Mesenteric fat pad (tissue), 1 donor: Measurements from ENCODE around the gene SLC2A10. TPM values are rescaled to one million over a fixed set of nuclear protein-coding genes. Genes with fewer than 3 reads are reported as not detected.
A peak's percentile ranks its signal among the peaks of the same experiment; 100 is the strongest.

Experiments used
- DNase-seq: peaks from one replicate; pipeline ENCODE4 v3.0.0-alpha.2; 2020; ENCODE audit warnings: low spot score
- total RNA-seq: library from RNA; stranded (reverse); fragmentation: NEBNext Ultra II Directional; extraction: Animal tissue kit (Norgen Biotek cat#: 25700); gene quantifications from one replicate; pipeline ENCODE4 v1.2.1, GENCODE V29; 2021
- donor health status: DM: yes; HTN: yes; CAD: no.

SLC2A10 gene
- total RNA-seq, 1 donor from 2014 or later: 13.1 TPM

- no peak for DNase-seq
Measured at GRCh38 chr20:46681032-46681854, 28.2 kb upstream of the SLC2A10 start.

DNA sequence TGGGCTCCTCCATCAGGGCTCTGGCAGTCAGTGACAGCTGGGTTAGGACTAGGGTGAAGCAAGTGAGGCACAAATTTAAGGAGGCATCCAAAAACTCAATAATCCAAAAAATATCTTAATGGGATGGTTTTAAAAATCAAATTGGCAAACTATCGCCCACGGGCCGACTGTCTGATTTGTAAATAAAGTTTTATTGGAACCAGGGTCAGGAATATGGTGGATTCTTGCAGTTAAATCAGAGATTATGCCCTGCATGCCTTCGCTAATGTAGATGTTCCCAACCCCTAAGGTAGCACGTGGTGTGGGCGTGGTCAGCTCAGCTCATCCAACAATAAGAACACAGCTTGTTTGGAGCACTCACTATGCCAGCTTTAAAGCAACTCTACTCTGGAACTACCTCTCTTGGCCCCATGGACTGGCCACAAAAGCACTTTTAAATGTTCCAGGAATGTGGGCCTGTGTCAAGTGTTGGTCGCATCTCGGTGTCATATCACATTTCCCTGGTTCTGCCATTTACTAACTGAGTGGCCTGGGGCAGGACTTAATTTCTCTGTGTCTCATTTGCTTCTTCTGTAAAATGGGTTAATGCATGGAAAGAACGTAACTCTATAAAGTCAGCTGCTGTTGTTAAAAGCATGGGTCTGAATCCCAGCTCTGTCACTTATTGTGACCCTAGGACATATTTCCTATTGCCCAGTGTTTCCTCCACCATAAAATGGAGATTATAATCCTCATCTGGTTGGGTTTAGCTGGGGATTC, 27.2 kb upstream of the SLC2A10 start:
- DNase-seq: no peak

DNA sequence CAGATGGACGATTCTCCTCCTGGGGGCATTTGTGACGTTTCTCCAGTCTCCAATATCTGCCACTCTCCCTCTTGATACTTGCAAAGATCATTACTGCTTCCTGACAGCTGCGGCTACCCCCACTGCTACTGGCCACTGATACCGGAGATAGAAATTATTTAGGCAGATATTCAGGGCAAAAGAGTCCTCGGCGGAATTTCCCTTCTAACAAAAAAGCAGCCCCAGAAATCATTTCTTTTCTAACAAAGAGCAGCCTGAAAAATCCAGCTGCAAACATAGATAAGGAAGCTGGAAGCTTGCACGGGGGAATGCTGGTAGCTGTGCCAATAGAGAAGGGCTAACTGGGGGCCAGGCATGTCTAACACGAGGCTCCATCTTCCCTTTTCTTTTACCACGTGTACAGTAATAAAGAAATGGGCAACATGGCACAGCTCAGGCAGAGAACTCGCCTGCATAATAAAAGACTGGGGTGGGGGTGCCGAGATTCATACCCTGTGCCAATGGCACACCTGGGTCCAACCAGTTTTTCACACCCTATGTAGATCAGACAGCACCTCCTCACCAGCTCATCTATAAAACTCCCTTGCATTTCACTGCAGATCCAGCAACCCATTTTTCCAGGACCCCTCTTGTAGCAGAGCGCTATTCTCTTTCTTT, 26.3 kb upstream of the SLC2A10 start:
- no peak for DNase-seq

DNA sequence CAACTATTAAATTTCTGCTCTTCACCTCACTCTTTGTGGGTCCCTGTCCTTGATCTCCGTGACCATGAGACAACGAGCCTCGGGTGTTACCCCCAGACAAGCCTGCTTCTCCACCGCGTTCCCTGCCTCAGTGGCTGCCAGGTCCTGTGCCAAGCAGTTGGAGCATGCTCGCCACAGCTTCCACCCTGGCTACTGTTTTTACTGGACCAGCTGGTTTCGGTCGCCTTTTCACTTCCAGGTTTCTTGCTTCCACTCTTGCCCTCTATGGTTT, 25.8 kb upstream of the SLC2A10 start:
- no peak for DNase-seq

- DNase-seq: no peak
Measured at GRCh38 chr20:46683939-46684750, 25.3 kb upstream of the SLC2A10 start.

GRCh38 chr20:46688151-46689081, 21.0 kb upstream of the SLC2A10 start:
- no peak for DNase-seq

DNA sequence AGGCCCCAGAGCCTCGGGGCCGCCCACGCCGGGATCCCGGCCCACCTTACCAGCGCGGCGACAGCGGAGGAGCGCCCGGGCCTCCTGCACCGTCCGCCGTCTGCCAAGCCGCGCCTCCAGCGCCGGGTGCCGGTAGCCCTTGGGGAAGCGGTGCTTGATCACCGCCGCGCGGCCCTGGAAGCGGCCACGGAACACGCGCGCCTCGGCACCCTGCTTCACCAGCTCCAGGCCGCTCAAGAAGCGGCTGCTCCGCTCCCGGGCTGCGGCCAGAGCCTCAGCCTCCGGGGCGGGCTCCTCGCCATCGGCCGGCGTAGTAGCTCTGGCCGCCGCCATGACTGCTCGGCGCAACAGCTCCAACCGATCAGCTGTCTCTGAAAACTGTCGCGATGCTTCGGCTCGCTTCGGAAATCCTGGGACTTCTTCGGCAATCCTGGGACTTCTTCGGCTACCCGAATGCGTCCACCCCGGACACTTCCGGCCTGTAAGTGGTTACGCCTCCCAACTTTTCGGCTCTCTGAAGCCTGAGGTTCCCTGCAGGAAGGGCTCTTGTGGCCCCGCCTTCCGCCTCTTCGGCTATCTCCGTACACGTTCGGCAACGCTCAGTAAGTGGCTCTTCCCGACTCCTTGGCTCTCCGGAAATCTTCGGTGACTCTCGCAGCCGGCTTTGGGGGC, 20.2 kb upstream of the SLC2A10 start, which contains the start of gene TP53RK:
Gene TP53RK, minus strand, starts transcription at position 363 of the 672 bp plus-strand sequence. Its CDS starts 30 bp downstream, at position 333.
- peak; percentile 97 for DNase-seq

DNA sequence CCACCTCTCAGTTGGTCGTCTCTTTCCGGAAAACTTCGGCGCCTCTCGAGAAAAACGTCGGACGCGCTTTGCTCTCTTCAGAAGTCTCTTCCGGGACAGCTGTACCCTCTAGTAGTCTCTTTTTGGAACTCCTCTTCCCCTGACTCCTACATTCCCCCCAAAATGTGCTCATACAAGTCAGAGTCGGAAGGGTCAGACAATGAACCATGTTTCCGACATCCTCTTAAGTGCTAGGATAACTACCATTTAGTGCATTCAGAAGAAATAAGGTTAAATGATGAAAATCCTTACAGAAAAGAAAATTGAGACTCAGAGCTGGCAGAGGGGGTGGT, 19.7 kb upstream of the SLC2A10 start:
- DNase-seq: no peak

- no peak for DNase-seq
Measured at GRCh38 chr20:46690219-46691106, 19.0 kb upstream of the SLC2A10 start.

DNA sequence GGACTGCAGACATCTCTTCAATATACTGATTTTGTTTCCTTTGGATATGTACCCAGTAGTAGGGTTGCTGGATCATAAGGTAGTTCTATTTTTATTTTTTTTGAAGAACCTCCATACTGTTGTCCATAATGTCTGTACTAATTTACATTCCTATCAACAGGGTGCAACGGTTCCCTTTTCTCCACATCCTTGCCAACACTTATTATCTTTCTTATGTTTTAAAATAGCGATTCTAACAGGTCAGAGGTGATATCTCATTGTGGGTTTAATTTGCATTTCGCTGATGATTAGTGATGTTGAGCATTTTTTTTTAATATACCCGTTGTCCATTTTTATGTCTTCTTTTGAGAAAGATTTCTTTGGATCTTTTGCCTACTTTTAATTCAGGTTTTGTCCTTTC, 18.3 kb upstream of the SLC2A10 start:
- DNase-seq: no peak

DNA sequence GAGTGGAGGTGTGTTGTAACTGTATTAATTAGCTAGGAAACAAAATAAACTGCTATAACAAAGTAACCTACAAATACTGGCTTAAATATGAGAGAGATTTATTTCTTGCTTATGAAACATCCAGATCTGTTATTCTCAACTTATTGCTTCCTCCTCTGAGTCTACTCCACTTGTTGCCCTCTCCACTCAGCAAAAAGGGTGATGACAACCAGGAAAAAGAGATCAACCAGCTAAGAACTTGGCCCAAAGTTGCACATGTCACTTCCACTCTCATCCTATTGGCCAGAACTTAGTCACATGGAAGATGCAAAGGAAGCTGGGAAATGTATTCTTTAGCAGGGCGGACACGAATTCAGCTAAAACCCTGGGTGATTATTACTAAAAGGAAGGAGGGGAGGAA, 15.0 kb upstream of the SLC2A10 start:
- DNase-seq: no peak

DNA sequence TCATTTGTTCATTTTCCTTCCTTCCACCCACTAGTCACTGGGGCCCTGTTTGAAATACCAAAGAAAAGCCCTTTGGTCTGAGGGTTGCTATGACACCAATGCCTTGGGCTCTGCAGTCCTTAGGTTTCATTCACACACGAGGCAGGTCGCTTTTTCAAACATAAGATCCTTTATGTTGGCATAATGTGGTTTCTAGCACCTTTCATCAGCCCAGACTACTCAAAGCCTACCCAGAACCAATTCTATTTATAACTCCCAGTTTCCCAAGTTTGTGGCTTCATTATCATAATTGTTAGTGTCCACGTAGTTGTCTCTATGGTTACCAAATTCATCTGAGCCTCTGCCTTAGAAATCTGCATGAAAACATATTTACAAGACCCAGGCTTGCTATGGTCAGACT, 13.6 kb upstream of the SLC2A10 start:
- no peak for DNase-seq

GRCh38 chr20:46696791-46697279, 12.6 kb upstream of the SLC2A10 start:
- no peak for DNase-seq

DNA sequence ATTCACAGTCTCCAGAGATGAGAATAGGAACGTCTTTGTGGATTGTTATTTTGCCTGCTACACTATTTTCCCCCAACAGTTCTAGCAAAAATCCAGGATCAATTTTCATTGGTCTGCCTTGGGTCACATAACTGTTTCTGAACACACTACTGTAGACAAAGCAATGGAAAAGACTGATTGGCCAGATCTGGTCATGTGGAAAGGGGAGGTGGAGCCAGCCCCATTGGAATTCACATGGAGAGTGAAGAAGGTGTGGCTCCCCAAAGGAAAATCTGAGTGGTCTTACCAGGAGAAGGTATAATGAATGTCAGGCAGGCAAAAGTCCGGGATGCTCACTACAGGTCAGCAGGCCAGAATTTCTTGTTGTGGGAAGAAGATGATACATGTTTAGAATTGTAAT, 10.7 kb upstream of the SLC2A10 start:
- no peak for DNase-seq

DNA sequence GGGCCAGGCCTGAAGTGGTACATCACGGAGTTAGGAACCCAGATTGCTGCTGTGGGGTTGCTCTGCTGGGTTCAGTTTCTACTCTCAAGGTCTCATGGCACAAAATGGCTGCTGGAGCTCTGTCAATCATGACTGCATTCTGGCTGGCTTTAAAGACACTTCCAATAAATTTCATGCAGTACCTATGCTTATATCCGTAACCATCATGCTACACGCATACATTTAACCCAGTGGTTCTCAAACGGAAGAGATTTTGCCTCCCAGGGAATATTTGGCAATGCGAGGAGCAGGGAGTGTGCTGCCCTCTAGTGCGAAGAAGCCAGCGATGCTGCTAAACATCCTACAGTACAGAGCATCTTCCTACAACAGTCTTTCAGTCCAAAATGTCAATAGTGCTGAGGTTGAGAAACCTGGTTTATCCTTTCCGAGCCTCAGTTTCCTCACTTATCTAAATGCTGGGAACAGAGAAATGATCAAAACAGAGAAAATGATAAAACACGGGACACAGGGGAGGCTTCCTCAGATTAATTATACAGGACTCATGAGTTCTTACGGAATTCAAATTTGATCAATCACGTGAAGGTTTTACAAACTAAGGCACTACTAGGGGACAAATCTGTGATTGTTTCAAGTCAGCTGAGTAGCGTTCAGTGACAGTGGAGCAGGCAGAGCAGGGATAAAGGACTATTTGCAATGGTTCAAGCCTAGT, 9.6 kb upstream of the SLC2A10 start:
- no peak for DNase-seq

- no peak for DNase-seq
Measured at GRCh38 chr20:46700481-46700880, 9.0 kb upstream of the SLC2A10 start.

- no peak for DNase-seq
Measured at GRCh38 chr20:46701057-46701456, 8.4 kb upstream of the SLC2A10 start.

DNA sequence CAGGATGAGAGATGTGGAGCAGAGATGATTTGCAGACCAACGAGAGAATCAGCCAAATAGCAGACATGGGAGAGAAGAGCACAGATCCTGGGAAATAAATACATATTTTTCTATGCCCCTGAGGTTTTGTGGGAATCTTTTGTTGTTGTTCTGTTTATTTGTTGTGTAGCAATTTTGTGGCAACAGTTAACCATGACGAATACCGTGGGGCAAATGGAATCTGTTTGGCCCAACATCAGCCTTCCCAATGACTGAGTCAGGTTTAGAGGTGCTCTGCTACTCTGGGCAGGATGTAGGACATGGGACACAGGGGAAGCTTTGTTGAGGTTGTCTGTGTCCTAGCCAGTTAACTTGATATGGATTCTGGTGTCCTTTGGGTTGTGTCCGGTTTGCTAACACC, 7.9 kb upstream of the SLC2A10 start:
- no peak for DNase-seq
